Measurements from ENCODE around the gene MAD1L1. TPM values are rescaled to one million over a fixed set of nuclear protein-coding genes. Genes with fewer than 3 reads are reported as not detected.

Gene MAD1L1
- total RNA-seq, 2 experiments from 2014 or later = 40.0 to 44.7 TPM

GRCh38 chr7:2243458-2243857 is 10.7 kb upstream of the MAD1L1 start:
- ChIA-PET CTCF (interaction anchor here (1.4 kb wide), 1 partner anchor 104 kb away, joined by 5 read pairs; no protein-coding TSS in a partner anchor), POLR2A (no interaction called here)
- H3K36me3 Mint-ChIP-seq (ENCODE audit: low read depth) = peaks cover 17% of the 10 kb centered on the region
- no peak overlapping the region for H3K27ac Mint-ChIP-seq
- peak overlapping the region; percentile 92 for H3K4me3 Mint-ChIP-seq
- TF ChIP-seq, protein P1, sequence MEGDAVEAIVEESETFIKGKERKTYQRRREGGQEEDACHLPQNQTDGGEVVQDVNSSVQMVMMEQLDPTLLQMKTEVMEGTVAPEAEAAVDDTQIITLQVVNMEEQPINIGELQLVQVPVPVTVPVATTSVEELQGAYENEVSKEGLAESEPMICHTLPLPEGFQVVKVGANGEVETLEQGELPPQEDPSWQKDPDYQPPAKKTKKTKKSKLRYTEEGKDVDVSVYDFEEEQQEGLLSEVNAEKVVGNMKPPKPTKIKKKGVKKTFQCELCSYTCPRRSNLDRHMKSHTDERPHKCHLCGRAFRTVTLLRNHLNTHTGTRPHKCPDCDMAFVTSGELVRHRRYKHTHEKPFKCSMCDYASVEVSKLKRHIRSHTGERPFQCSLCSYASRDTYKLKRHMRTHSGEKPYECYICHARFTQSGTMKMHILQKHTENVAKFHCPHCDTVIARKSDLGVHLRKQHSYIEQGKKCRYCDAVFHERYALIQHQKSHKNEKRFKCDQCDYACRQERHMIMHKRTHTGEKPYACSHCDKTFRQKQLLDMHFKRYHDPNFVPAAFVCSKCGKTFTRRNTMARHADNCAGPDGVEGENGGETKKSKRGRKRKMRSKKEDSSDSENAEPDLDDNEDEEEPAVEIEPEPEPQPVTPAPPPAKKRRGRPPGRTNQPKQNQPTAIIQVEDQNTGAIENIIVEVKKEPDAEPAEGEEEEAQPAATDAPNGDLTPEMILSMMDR (IDR thresholded peaks at IDR 0.05) = no peak
- peaks cover 23% of the 10 kb centered on the region for H3K4me1 Mint-ChIP-seq (ENCODE audit: low read depth)
- ATAC-seq = no peak
- intact Hi-C loops (cut with micrococcal nuclease) = loop anchor here (2.0 kb wide), 1 partner anchor 105 kb away; no protein-coding TSS in a partner anchor
- no peaks in the 10 kb centered on the region for H3K9me3 Mint-ChIP-seq
- H3K27me3 Mint-ChIP-seq = no peaks in the 10 kb centered on the region
- no peak for DNase-seq

DNA sequence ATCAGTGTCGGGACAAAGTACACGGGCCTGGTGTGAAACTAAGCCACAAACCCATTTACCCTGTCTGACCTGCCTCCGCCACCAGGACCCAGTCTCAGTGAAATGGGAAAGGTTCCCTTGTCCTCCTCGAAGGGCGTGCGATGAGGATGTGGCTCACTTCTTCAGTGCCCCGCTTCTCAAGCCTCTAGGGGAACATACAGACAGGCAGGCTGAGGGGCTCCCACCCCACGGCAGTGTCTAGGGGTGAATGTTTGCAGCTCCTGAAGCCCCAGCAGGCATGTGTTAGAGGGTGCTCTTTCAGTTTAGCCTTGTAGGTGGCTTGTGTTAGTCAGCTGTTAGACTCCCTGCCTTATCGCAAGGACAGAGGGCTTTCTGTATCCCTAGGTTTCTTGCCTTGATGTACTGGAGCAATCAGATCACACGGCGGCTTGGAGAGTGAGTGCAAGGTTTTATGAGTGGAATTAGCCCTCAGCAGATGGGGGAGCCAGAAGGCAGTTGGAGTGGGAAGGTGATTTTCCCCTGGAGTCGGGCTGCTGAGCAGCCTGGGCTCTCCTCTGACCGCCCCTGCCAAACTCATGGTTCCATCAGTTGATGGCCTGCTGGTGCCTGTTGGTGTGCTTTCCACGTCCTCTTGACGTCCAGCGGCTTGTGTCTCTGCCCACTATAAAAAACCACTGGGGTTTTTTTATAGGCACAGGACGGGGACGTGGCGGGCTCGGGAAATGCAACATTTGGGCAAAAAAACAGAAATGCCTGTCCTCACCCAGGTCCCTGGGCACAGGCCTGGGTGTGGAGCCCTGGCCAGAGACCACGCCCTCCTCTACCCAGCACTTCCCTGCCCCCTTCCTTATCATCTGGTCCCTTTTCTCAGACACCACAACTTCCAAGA is 10.0 kb upstream of the MAD1L1 start:
- H3K27ac Mint-ChIP-seq = peak overlapping the region; percentile 93
- H3K4me1 Mint-ChIP-seq (ENCODE audit: low read depth) = peaks cover 21% of the 10 kb centered on the region
- peak overlapping the region; percentile 92 for H3K4me3 Mint-ChIP-seq
- CTCF ChIA-PET = interaction anchor here (0.6 to 2.8 kb wide), 3 partner anchors 11 to 105 kb away, joined by 3 to 7 read pairs (median 5); no protein-coding TSS in a partner anchor
- intact Hi-C loops (cut with micrococcal nuclease) = loop anchor here (2.0 kb wide), 1 partner anchor 106 kb away; no protein-coding TSS in a partner anchor
- no peaks in the 10 kb centered on the region for H3K27me3 Mint-ChIP-seq
- peak; percentile 50 for DNase-seq
- POLR2A ChIA-PET = interaction anchor here (1.0 to 3.4 kb wide), 3 partner anchors 9 to 111 kb away, joined by 4 to 30 read pairs (median 13); partner anchors contain the start of genes EIF3B and MAD1L1
- peak; percentile 60 for ATAC-seq
- TF ChIP-seq, protein P1 (IDR thresholded peaks at IDR 0.05) = no peak
- peaks cover 24% of the 10 kb centered on the region for H3K36me3 Mint-ChIP-seq (ENCODE audit: low read depth)
- H3K9me3 Mint-ChIP-seq = no peaks in the 10 kb centered on the region

- POLR2A ChIA-PET = interaction anchor here (1.0 to 3.4 kb wide), 5 partner anchors 10 to 112 kb away, joined by 3 to 30 read pairs (median 5); partner anchors contain the start of genes EIF3B and MAD1L1
- peak within 1 kb of the TSS; percentile 93 for H3K27ac Mint-ChIP-seq
- H3K27me3 Mint-ChIP-seq = no peaks in the 10 kb centered on the region
- peaks cover 21% of the 10 kb centered on the region for H3K4me1 Mint-ChIP-seq (ENCODE audit: low read depth)
- TF ChIP-seq, protein P1 (IDR thresholded peaks at IDR 0.05) = no peak
- intact Hi-C loops (cut with micrococcal nuclease) = loop anchor here (2.0 kb wide), 1 partner anchor 107 kb away; no protein-coding TSS in a partner anchor
- H3K36me3 Mint-ChIP-seq (ENCODE audit: low read depth) = peaks cover 32% of the 10 kb centered on the region
- DNase-seq (peak; percentile 79), ATAC-seq (peak; percentile 86)
- peak within 1 kb of the TSS; percentile 92 for H3K4me3 Mint-ChIP-seq
- CTCF ChIA-PET = interaction anchor here (0.6 to 2.8 kb wide), 4 partner anchors 10 to 663 kb away, joined by 3 to 7 read pairs (median 4); no protein-coding TSS in a partner anchor
- H3K9me3 Mint-ChIP-seq = no peaks in the 10 kb centered on the region
Observed at GRCh38 chr7:2241580-2242540, 9.1 kb upstream of the MAD1L1 start, which contains the start of the genes MRM2 and NUDT1. Gene MRM2 (minus strand): TSS chr7:2242205. CDS start chr7:2242169, 36 bp downstream. Gene NUDT1 (plus strand): TSS chr7:2242226. CDS start chr7:2244575, 2,349 bp downstream.

GRCh38 chr7:2239242-2239641 is 6.5 kb upstream of the MAD1L1 start:
- no peak for DNase-seq
- intact Hi-C loops (cut with micrococcal nuclease) = no loop called here
- Mint-ChIP-seq H3K4me3 (no peak overlapping the region), H3K9me3 (no peaks in the 10 kb centered on the region), H3K36me3 (ENCODE audit: low read depth) (peaks cover 38% of the 10 kb centered on the region), H3K27ac (no peak overlapping the region), H3K4me1 (ENCODE audit: low read depth) (peaks cover 21% of the 10 kb centered on the region), H3K27me3 (no peaks in the 10 kb centered on the region)
- TF ChIP-seq, protein P1 (IDR thresholded peaks at IDR 0.05) = no peak
- CTCF ChIA-PET = interaction anchor here (0.9 to 1.3 kb wide), 2 partner anchors 30 to 109 kb away, joined by 3 to 4 read pairs; no protein-coding TSS in a partner anchor
- POLR2A ChIA-PET = interaction anchor here (0.9 kb wide), 1 partner anchor 74 kb away, joined by 3 read pairs; no protein-coding TSS in a partner anchor
- no peak for ATAC-seq

Data from activated CD8-positive, alpha-beta T cell treated with anti-CD3 and anti-CD28 coated beads for 36 hours (primary cell).